ENCODE data around the gene PDE4A.
"Not testable (repeated sequence)": the region's sequence is repeated elsewhere in the genome, so short reads cannot be mapped to it uniquely, and the experiment has no call there.

PDE4A gene

GRCh38 chr19:10404888-10405820 lies 15.2 kb upstream of the PDE4A start:
- DNase-seq: peak; percentile 70 to 74

GRCh38 chr19:10406191-10406590 lies 14.1 kb upstream of the PDE4A start:
- no peak for DNase-seq

GRCh38 chr19:10407096-10407495 lies 13.2 kb upstream of the PDE4A start:
- no peak for DNase-seq

- peak; percentile 68 to 81 for DNase-seq
Observed at GRCh38 chr19:10408511-10409283, 11.6 kb upstream of the PDE4A start.

GRCh38 chr19:10411224-10411623 lies 9.1 kb upstream of the PDE4A start:
- DNase-seq: not testable (repeated sequence)

- DNase-seq: no peak
Observed at GRCh38 chr19:10412257-10412977, 7.9 kb upstream of the PDE4A start.

- DNase-seq: no peak
Observed at GRCh38 chr19:10416083-10416379, 4.3 kb upstream of the PDE4A start.

GRCh38 chr19:10416380-10417257 lies 3.7 kb upstream of the PDE4A start:
- peak; percentile 92 to 93 for DNase-seq

- DNase-seq: no peak
Observed at GRCh38 chr19:10417541-10418234, 2.6 kb upstream of the PDE4A start.

GRCh38 chr19:10418235-10418484 lies 2.2 kb upstream of the PDE4A start:
- DNase-seq: no peak

- peak in 1 of 2 experiments; percentile 19 for DNase-seq
Observed at GRCh38 chr19:10418485-10419199, 1.7 kb upstream of the PDE4A start.

GRCh38 chr19:10419200-10419645 lies 1.1 kb upstream of the PDE4A start:
- DNase-seq: peak in 1 of 2 experiments; percentile 35

GRCh38 chr19:10419646-10420443 lies 493 bp upstream of the PDE4A start:
- peak; percentile 57 to 62 for DNase-seq

GRCh38 chr19:10421240-10422045 lies 1.1 kb downstream of the PDE4A start:
- peak in 1 of 2 experiments; percentile 8 for DNase-seq

GRCh38 chr19:10422046-10422461 lies 1.7 kb downstream of the PDE4A start:
- DNase-seq: no peak

GRCh38 chr19:10422846-10423245 lies 2.5 kb downstream of the PDE4A start:
- DNase-seq: no peak

GRCh38 chr19:10424011-10424637 lies 3.8 kb downstream of the PDE4A start:
- DNase-seq: peak; percentile 76 to 82

- DNase-seq: no peak
Observed at GRCh38 chr19:10427169-10427568, 6.8 kb downstream of the PDE4A start.

- DNase-seq: no peak
Observed at GRCh38 chr19:10428996-10429381, 8.7 kb downstream of the PDE4A start.

Measured in activated CD4-positive, alpha-beta T cell treated with anti-CD3 and anti-CD28 coated beads, Interleukin-2, amount 50 U/mL, for 48 hours (primary cell).